Common myeloid progenitor, CD34-positive (primary cell): ENCODE results near the gene FBXO47. TPM values are rescaled to one million over a fixed set of nuclear protein-coding genes. Genes with fewer than 3 reads are reported as not detected.

ENCODE experiments used
- CTCF ChIA-PET: fragments of 350-600 bp; sonication (Branson Sonifier 250); formaldehyde crosslinking; loops from one replicate; lab custom pipeline; 2021; ENCODE audit warnings: antibody characterized with exemption; lab: Charles Lee
- POLR2A ChIA-PET: fragments of 350-600 bp; sonication (Branson Sonifier 250); formaldehyde crosslinking; loops from one replicate; lab custom pipeline; 2021; ENCODE audit warnings: antibody characterized with exemption; lab: Charles Lee
- DNase-seq, 3 donors: peaks; one replicate each; pipeline versions ENCODE4 v3.0.0 to v3.0.0-alpha.2; 2013
- H3K27ac ChIP-seq, 2 experiments: 1 replicate in 1 of 2; 2 replicates in 1 of 2; pipeline ENCODE4 v1.7.0; 2013; ENCODE audit warnings: inconsistent platforms in 2 of 2, low read length in 2 of 2, mild to moderate bottlenecking in 2 of 2, low read depth in 1 of 2, moderate library complexity in 1 of 2; ENCODE audit not compliant: severe bottlenecking in 2 of 2, insufficient read depth in 1 of 2, poor library complexity in 1 of 2
- H3K27me3 ChIP-seq, 5 experiments: replicated peaks in 2 of 5; 1 replicate in 3 of 5; 2 replicates in 2 of 5; pipeline versions ENCODE4 v1.6.1 to v1.7.0; 2013; ENCODE audit warnings: low read length in 4 of 5, mild to moderate bottlenecking in 2 of 5, moderate library complexity in 2 of 5, inconsistent platforms in 1 of 5; ENCODE audit not compliant: insufficient read depth in 5 of 5, control insufficient read depth in 4 of 5
- H3K36me3 ChIP-seq, 4 experiments: 1 replicate in 2 of 4; 2 replicates in 2 of 4; pipeline versions ENCODE4 v1.6.1 to v1.7.0; 2013; ENCODE audit warnings: low read length in 3 of 4, control low read depth in 1 of 4, mild to moderate bottlenecking in 1 of 4; ENCODE audit not compliant: control insufficient read depth in 4 of 4, insufficient read depth in 4 of 4
- H3K4me1 ChIP-seq, 4 experiments: 1 replicate in 3 of 4; 2 replicates in 1 of 4; pipeline versions ENCODE4 v1.6.1 to v1.7.1; 2013; ENCODE audit warnings: low read length in 3 of 4, mild to moderate bottlenecking in 3 of 4, control low read depth in 1 of 4, inconsistent platforms in 1 of 4, moderate library complexity in 1 of 4; ENCODE audit not compliant: control insufficient read depth in 4 of 4, insufficient read depth in 4 of 4; ENCODE audit errors: control extremely low read depth in 1 of 4
- H3K4me3 ChIP-seq, 7 experiments: 1 replicate in 4 of 7; 2 replicates in 3 of 7; pipeline versions ENCODE4 v1.5.1 to v1.7.0; 2013; ENCODE audit warnings: mild to moderate bottlenecking in 7 of 7, low read length in 6 of 7, moderate library complexity in 6 of 7, inconsistent platforms in 2 of 7, low read depth in 2 of 7, control low read depth in 1 of 7; ENCODE audit not compliant: insufficient read depth in 4 of 7, control insufficient read depth in 1 of 7; ENCODE audit errors: extremely low read depth in 1 of 7
- H3K9me3 ChIP-seq, 5 experiments: 1 replicate in 4 of 5; 2 replicates in 1 of 5; pipeline versions ENCODE4 v1.6.1 to v1.7.1; 2013; ENCODE audit warnings: low read length in 4 of 5, mild to moderate bottlenecking in 2 of 5, inconsistent platforms in 1 of 5, low read depth in 1 of 5, moderate library complexity in 1 of 5; ENCODE audit not compliant: control insufficient read depth in 4 of 5, insufficient read depth in 2 of 5; ENCODE audit errors: control extremely low read depth in 1 of 5
- WGBS: methylation state at CpG from one replicate; pipeline ENCODE4 v1.1.5; 2013; ENCODE audit not compliant: insufficient coverage; 5-methylcytosine and 5-hydroxymethylcytosine counted together
- polyA plus RNA-seq: library from polyadenylated mRNA; unstranded; fragments of 120-200 nt; gene quantifications from one replicate; pipeline ENCODE4 v1.2.1, GENCODE V29; 2013

Gene FBXO47
- polyA plus RNA-seq: not detected

GRCh38 chr17:38967290-38967738, at the start of gene FBXO47:
Gene FBXO47, minus strand, starts transcription at chr17:38967403. Its CDS starts 4,378 bp downstream, at chr17:38963025.
- H3K27ac ChIP-seq: no peak within 1 kb of the TSS
- POLR2A ChIA-PET: no interaction called here

GRCh38 chr17:39016193-39017153, 49.3 kb upstream of the FBXO47 start:
- DNase-seq: peak in 2 of 3 donors; percentile 26 to 48
- Histone ChIP-seq H3K4me1 (peaks cover 0 to 35% (median 11%) of the 10 kb centered on the region in 4 experiments), H3K9me3 (no peaks in the 10 kb centered on the region), H3K36me3 (no peaks in the 10 kb centered on the region), H3K27ac (no peak overlapping the region), H3K27me3 (no peaks in the 10 kb centered on the region), H3K4me3 (no peak overlapping the region)
- ChIA-PET CTCF (interaction anchor here (0.6 to 1.4 kb wide), 3 partner anchors 11 to 45 kb away, joined by 3 read pairs; no protein-coding TSS in a partner anchor), POLR2A (interaction anchor here (0.6 kb wide), 1 partner anchor 136 kb away, joined by 5 read pairs; no protein-coding TSS in a partner anchor)
- WGBS: 100% methylated on average over 4 of the region's 9 CpGs

More at GRCh38 chr17:38967290-38967738, at the start of gene FBXO47:
- Histone ChIP-seq H3K4me1 (peaks cover 0 to 7% (median 0%) of the 10 kb centered on the region in 4 experiments), H3K4me3 (peak within 1 kb of the TSS in 5 of 7 experiments; percentile 23 to 68 (median 40)), H3K36me3 (no peaks in the 10 kb centered on the region), H3K27me3 (no peaks in the 10 kb centered on the region), H3K9me3 (no peaks in the 10 kb centered on the region)
- DNase-seq: peak; percentile 92 to 94 (median 93)
- 35% methylated on average over 19 of the region's 21 CpGs for WGBS
- CTCF ChIA-PET: interaction anchor here (0.9 to 1.9 kb wide), 5 partner anchors 12 to 204 kb away, joined by 3 to 5 read pairs (median 3); no protein-coding TSS in a partner anchor

GRCh38 chr17:39015546-39015935, 48.3 kb upstream of the FBXO47 start:
- POLR2A ChIA-PET: no interaction called here

GRCh38 chr17:39014795-39015545, 47.8 kb upstream of the FBXO47 start:
- ChIA-PET POLR2A (no interaction called here), CTCF (interaction anchor here (1.0 to 1.4 kb wide), 2 partner anchors 13 to 41 kb away, joined by 3 read pairs; no protein-coding TSS in a partner anchor)
- Histone ChIP-seq H3K27me3 (no peaks in the 10 kb centered on the region), H3K27ac (no peak overlapping the region), H3K4me3 (no peak overlapping the region), H3K9me3 (no peaks in the 10 kb centered on the region), H3K36me3 (no peaks in the 10 kb centered on the region), H3K4me1 (peaks cover 0 to 35% (median 11%) of the 10 kb centered on the region in 4 experiments)
- no peak for DNase-seq
- 93% methylated on average over 5 of the region's 13 CpGs for WGBS

More at GRCh38 chr17:39015546-39015935, 48.3 kb upstream of the FBXO47 start:
- no peaks in the 10 kb centered on the region for H3K9me3 ChIP-seq
- no peak overlapping the region for H3K27ac ChIP-seq
- WGBS: 99% methylated on average over 7 of the region's 11 CpGs
- no peak overlapping the region for H3K4me3 ChIP-seq
- H3K27me3 ChIP-seq: no peaks in the 10 kb centered on the region
- H3K4me1 ChIP-seq: peaks cover 0 to 35% (median 11%) of the 10 kb centered on the region in 4 experiments
- no peaks in the 10 kb centered on the region for H3K36me3 ChIP-seq
- CTCF ChIA-PET: interaction anchor here (1.0 to 1.4 kb wide), 2 partner anchors 12 to 25 kb away, joined by 3 read pairs; no protein-coding TSS in a partner anchor
- DNase-seq: no peak

GRCh38 chr17:39014044-39014794, 47.0 kb upstream of the FBXO47 start:
- CTCF ChIA-PET: interaction anchor here (1.0 kb wide), 1 partner anchor 42 kb away, joined by 3 read pairs; no protein-coding TSS in a partner anchor

GRCh38 chr17:39012725-39013124, 45.5 kb upstream of the FBXO47 start:
- Histone ChIP-seq H3K27me3 (no peaks in the 10 kb centered on the region), H3K27ac (no peak overlapping the region), H3K4me1 (peaks cover 0 to 20% (median 3%) of the 10 kb centered on the region in 4 experiments), H3K9me3 (peaks cover 0 to 3% (median 0%) of the 10 kb centered on the region in 5 experiments), H3K36me3 (no peaks in the 10 kb centered on the region), H3K4me3 (no peak overlapping the region)
- 100% methylated on average over 2 of the region's 7 CpGs for WGBS
- DNase-seq: no peak
- ChIA-PET POLR2A (interaction anchor here (0.5 kb wide), 1 partner anchor 28 kb away, joined by 4 read pairs; no protein-coding TSS in a partner anchor), CTCF (interaction anchor here (1.1 kb wide), 1 partner anchor 24 kb away, joined by 3 read pairs; no protein-coding TSS in a partner anchor)

More at GRCh38 chr17:39014044-39014794, 47.0 kb upstream of the FBXO47 start:
- DNase-seq: no peak
- Histone ChIP-seq H3K4me3 (no peak overlapping the region), H3K27me3 (no peaks in the 10 kb centered on the region), H3K36me3 (no peaks in the 10 kb centered on the region), H3K9me3 (no peaks in the 10 kb centered on the region), H3K4me1 (peaks cover 0 to 35% (median 11%) of the 10 kb centered on the region in 4 experiments), H3K27ac (no peak overlapping the region)
- 95% methylated on average over 3 of the region's 4 CpGs for WGBS
- POLR2A ChIA-PET: no interaction called here
